Measurements from ENCODE around the gene CDK3.

Gene CDK3

GRCh38 chr17:76039121-76039520, 38.5 kb downstream of the CDK3 start:
- TF ChIP-seq MAX (IDR thresholded peaks at IDR 0.05) (no peak), RAD21 (IDR thresholded peaks at IDR 0.05; ENCODE audit: low read depth) (no peak), TAF1 (IDR thresholded peaks at IDR 0.05; ENCODE audit: low read depth) (no peak), YY1 (IDR thresholded peaks at IDR 0.05; ENCODE audit: low read depth) (no peak)

DNA sequence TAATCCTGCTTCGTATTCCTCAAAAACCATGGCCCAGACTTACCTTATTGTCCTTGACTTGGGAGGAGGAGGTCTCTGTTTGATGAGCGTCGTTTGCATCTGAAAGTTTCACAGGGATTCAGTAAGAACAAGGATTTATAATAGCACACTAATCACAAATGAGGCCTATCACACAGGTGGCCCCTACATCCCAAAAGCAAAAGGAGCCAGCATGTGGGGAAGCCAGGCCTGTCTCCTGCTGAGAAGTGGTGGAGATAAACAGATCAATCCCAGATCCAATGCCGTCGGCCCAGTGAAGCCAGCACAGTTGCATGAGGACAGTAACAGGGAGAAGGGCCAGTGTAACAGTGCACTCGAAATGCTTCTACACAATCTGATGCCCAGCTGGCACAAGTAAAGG, 39.7 kb downstream of the CDK3 start:
- TF ChIP-seq EGR1 (IDR thresholded peaks at IDR 0.05) (no peak), EP300 (IDR thresholded peaks at IDR 0.05; ENCODE audit: borderline replicate concordance) (no peak), CEBPB (IDR thresholded peaks at IDR 0.05) (no peak), CREB1 (IDR thresholded peaks at IDR 0.05; ENCODE audit: low read depth) (no peak), ZBTB7A (IDR thresholded peaks at IDR 0.05; ENCODE audit: low read depth) (no peak)
- TF ChIP-seq, protein P1, sequence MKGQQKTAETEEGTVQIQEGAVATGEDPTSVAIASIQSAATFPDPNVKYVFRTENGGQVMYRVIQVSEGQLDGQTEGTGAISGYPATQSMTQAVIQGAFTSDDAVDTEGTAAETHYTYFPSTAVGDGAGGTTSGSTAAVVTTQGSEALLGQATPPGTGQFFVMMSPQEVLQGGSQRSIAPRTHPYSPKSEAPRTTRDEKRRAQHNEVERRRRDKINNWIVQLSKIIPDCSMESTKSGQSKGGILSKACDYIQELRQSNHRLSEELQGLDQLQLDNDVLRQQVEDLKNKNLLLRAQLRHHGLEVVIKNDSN (IDR thresholded peaks at IDR 0.05) = no peak

DNA sequence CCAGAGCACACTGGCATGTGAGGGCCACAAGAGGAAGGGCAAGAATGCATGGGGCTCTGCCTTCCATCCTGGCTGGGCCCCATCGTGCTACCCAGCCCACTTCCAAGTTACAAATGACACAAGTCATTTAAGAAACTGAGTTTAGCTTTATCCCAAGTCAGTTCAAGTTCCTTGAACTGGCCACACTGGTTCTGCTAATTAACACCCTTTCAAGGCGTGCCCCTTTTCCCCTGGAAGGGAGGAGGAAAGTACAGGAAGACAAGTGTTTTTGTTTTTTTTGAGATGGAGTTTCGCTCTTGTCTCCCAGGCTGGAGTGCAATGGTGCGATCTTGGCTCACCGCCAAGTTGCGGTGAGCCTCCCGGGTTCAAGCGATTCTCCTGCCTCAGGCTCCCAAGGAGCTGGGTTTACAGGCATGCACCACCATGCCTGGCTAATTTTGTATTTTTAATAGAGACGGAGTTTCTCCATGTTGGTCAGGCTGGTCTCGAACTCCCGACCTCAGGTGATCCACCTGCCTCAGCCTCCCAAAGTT, 43.9 kb downstream of the CDK3 start:
- TF ChIP-seq NFIC (IDR thresholded peaks at IDR 0.05) = peak; percentile 80

DNA sequence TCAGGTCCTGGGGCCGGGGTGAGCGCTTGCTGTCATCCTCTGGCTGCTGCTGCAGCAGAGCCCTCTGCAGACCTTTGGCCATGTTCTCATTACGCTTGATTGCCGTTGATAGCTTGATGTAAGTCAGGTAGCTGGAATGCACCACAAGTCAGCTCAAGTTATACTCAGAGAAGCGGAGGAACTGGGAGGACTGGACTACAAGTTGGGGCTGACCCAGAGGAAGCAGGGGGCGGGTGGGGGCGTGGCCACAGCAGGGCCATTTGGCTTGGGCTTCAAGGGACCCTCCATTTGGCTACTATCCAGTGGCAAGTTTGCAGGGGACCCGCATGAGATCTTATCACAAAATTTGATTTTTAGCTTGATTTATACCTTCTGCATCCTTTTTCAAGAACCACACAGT, 45.4 kb downstream of the CDK3 start:
- TF ChIP-seq CEBPB (IDR thresholded peaks at IDR 0.05) = no peak
- TF ChIP-seq ZBTB7A (IDR thresholded peaks at IDR 0.05; ENCODE audit: low read depth) = no peak
- TF ChIP-seq TAF1 (IDR thresholded peaks at IDR 0.05; ENCODE audit: low read depth) = no peak
- TF ChIP-seq EP300 (IDR thresholded peaks at IDR 0.05; ENCODE audit: borderline replicate concordance) = no peak
- TF ChIP-seq TCF12 (IDR thresholded peaks at IDR 0.05; ENCODE audit: low read depth) = no peak
- no peak for TF ChIP-seq TEAD4 (IDR thresholded peaks at IDR 0.05)
- no peak for TF ChIP-seq MAX (IDR thresholded peaks at IDR 0.05)
- TF ChIP-seq NFIC (IDR thresholded peaks at IDR 0.05) = no peak
- no peak for TF ChIP-seq EGR1 (IDR thresholded peaks at IDR 0.05)
- TF ChIP-seq YY1 (IDR thresholded peaks at IDR 0.05; ENCODE audit: low read depth) = no peak
- no peak for TF ChIP-seq CREB1 (IDR thresholded peaks at IDR 0.05; ENCODE audit: low read depth)
- TF ChIP-seq FOXM1 (IDR thresholded peaks at IDR 0.05; ENCODE audit: borderline replicate concordance, low read depth) = no peak
- TF ChIP-seq, protein P1 (IDR thresholded peaks at IDR 0.05) = no peak

- TF ChIP-seq CREB1 (IDR thresholded peaks at IDR 0.05; ENCODE audit: low read depth) = no peak
Observed at GRCh38 chr17:76048025-76048605, 47.5 kb downstream of the CDK3 start.

DNA sequence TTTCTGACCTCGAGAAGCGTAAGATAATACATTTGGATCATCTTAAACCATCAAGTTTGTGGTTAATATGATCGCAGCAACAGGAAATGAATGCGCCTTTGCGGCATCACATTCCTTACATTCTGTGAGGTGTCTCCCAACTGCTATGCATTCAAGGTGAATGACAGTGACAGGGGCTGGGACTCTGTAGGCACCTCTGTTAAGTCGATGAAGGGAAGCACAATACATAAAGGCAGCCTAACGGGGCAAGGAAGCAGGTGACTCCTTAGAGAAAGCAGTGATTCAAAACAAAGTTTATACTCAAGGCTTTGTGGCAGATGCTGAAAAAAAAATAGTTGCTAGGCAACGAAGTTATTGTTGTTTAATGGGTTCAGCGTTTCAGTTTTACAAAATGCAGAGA, 48.1 kb downstream of the CDK3 start:
- no peak for TF ChIP-seq MAX (IDR thresholded peaks at IDR 0.05)
- no peak for TF ChIP-seq FOXM1 (IDR thresholded peaks at IDR 0.05; ENCODE audit: borderline replicate concordance, low read depth)
- no peak for TF ChIP-seq REST (IDR thresholded peaks at IDR 0.05; ENCODE audit: low read depth)
- TF ChIP-seq CEBPB (IDR thresholded peaks at IDR 0.05) = no peak
- TF ChIP-seq TCF12 (IDR thresholded peaks at IDR 0.05; ENCODE audit: low read depth) = no peak
- no peak for TF ChIP-seq EP300 (IDR thresholded peaks at IDR 0.05; ENCODE audit: borderline replicate concordance)
- TF ChIP-seq RAD21 (IDR thresholded peaks at IDR 0.05; ENCODE audit: low read depth) = no peak
- no peak for TF ChIP-seq CREB1 (IDR thresholded peaks at IDR 0.05; ENCODE audit: low read depth)
- no peak for TF ChIP-seq TAF1 (IDR thresholded peaks at IDR 0.05; ENCODE audit: low read depth)
- no peak for TF ChIP-seq YY1 (IDR thresholded peaks at IDR 0.05; ENCODE audit: low read depth)
- TF ChIP-seq EGR1 (IDR thresholded peaks at IDR 0.05) = no peak
- TF ChIP-seq, protein P1 (IDR thresholded peaks at IDR 0.05) = no peak
- no peak for TF ChIP-seq NFIC (IDR thresholded peaks at IDR 0.05)
- no peak for TF ChIP-seq TEAD4 (IDR thresholded peaks at IDR 0.05)
- TF ChIP-seq ZBTB7A (IDR thresholded peaks at IDR 0.05; ENCODE audit: low read depth) = no peak

- TF ChIP-seq FOXM1 (IDR thresholded peaks at IDR 0.05; ENCODE audit: borderline replicate concordance, low read depth) (no peak), REST (IDR thresholded peaks at IDR 0.05; ENCODE audit: low read depth) (no peak), TAF1 (IDR thresholded peaks at IDR 0.05; ENCODE audit: low read depth) (no peak), EGR1 (IDR thresholded peaks at IDR 0.05) (no peak), MAX (IDR thresholded peaks at IDR 0.05) (no peak), YY1 (IDR thresholded peaks at IDR 0.05; ENCODE audit: low read depth) (no peak), NFIC (IDR thresholded peaks at IDR 0.05) (no peak), ZBTB7A (IDR thresholded peaks at IDR 0.05; ENCODE audit: low read depth) (no peak), TCF12 (IDR thresholded peaks at IDR 0.05; ENCODE audit: low read depth) (no peak), CREB1 (IDR thresholded peaks at IDR 0.05; ENCODE audit: low read depth) (no peak), CEBPB (IDR thresholded peaks at IDR 0.05) (no peak), TEAD4 (IDR thresholded peaks at IDR 0.05) (no peak), EP300 (IDR thresholded peaks at IDR 0.05; ENCODE audit: borderline replicate concordance) (no peak)
- TF ChIP-seq, protein P1 (IDR thresholded peaks at IDR 0.05) = no peak
Observed at GRCh38 chr17:76049239-76049638, 48.6 kb downstream of the CDK3 start.

Measured in Ishikawa (cell line).